ENCODE measurements around the gene CASP9.

CASP9 gene

DNA sequence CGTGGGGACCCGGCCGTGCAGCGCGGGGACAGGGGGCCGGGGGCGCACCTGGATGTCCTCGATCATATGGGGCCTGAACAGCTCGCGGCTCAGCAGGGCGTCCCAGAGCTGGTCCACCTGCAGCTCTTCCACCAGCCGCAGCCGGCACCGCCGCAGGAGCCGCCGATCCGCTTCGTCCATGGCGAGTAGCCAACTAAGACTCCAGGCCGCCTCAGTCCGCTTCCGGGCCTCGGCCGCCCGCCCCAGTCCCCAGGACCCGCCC is at the start of gene CASP9:
Gene CASP9, minus strand, starts transcription at position 195 of the 262 bp plus-strand sequence. Its CDS starts 15 bp downstream, at position 180.
- DNase-seq (ENCODE audit: low spot score) = no peak

DNA sequence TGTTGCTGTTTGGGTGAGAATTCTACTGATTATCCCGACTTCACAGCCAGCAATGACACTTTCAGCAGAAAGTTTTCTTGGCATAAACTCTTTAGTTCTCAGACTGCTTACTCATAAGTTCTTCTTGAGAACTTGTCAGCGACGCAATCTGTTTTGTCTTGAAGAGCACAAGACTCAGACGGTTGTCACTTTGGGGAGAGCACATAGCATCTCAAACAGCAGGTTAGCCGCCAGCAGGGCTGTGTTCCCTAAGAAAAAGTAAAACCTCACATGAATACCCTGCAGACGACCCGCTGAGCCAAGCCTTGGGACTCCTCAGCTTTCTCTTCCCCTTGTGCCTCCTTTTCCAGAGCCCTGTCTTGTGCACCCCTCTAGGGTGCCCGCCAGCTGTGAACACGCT is 49.5 kb upstream of the CASP9 start:
- no peak for DNase-seq (ENCODE audit: low spot score)

DNA sequence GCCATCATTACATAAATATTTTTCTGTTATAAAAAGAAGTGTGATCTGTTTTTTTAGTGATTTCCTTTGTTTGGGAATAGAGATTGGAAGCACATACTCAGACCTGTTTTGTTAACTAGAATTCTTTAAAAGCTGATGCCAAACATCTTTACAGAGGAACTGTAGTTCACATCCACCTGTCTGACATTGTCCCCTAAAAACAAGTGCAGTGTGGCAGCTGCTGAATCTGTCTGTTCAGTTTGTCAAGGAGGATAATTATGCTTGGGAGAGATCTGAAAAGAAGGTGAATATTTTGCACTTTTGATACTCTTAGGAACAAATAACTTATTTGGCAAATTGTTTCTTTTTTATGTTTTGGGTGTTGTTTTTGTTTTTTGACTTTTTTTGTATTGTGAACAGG is 47.3 kb upstream of the CASP9 start:
- DNase-seq (ENCODE audit: low spot score) = no peak

DNA sequence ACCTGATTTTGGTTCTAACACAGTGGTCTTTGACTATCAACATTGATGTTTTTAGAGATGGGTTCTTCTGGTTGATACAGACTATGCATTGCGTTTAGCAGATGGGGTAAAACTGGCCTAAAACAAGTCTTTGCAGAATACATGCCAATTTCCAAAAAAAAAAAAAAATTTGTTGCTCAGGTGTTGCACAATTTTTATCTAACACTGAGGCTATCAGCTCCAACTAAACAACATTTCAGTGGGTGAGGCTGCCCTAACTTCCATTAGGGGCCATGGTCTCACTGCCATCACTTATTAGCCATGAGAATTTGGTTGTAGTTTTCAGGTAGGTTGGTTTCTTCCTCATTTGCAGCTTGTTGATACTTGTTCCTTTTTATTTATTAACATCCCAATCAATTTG is 46.8 kb upstream of the CASP9 start:
- DNase-seq (ENCODE audit: low spot score) = no peak

DNA sequence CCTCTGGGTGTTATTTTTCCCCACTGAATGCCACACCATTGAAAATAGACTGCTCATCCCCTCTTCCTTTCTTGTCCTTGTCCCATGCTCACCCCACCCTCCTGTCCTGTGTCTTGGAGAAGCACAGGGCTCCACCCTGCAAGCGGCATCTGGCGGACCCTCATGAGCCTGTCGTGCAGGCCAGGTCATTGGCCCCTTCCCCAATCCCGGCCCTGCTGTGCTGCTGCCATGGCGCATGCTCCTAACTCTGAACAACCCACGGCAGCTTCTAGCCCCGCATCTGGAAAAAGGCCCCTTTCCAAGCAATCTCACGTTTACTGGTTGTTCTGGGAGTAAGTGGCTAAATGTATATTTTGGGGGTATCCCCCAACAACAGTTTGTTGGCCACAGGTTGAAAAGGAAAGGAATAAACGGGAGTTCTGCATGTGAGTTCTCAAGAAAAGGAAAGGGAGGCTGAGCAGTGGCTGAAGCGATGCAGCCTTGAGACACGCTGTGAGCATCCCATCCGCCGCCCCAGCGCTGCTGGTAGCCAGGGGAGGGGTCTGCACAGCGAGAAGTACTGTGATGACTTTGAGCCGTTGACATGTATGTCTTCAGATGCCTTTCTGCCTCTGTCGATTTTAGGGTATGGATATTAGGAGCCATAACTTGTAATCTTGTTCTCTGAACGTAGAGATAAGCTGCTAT is 44.5 kb upstream of the CASP9 start:
- DNase-seq (ENCODE audit: low spot score) = no peak

DNA sequence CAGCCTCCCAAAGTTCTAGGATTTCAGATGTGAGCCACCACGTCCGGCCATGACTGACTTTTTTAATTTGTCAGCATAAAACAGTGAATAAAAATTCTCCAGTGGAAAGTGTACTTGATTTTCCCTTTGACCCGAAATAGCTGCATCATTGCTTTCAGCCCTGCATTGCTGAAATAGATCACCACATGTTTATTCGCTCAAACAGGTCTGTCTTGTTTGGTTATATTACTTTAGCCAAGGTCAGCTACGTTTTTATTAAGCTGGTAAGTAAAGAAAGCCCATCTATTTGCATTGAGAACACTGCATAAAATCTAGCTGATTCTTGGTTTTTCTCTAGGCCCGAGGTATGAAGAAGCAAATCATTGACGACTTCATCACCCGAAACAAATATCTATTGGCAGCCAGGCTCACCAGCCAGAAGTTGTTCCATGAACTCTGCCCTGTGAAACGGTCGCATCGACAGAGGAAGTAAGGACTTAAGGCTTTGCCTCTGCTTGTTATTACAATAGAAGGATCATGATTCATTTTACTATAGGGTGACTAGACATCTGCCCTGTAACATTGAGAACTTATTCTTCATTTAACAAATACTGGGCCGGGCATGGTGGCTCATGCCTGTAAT is 35.3 kb upstream of the CASP9 start:
- no peak for DNase-seq (ENCODE audit: low spot score)

DNA sequence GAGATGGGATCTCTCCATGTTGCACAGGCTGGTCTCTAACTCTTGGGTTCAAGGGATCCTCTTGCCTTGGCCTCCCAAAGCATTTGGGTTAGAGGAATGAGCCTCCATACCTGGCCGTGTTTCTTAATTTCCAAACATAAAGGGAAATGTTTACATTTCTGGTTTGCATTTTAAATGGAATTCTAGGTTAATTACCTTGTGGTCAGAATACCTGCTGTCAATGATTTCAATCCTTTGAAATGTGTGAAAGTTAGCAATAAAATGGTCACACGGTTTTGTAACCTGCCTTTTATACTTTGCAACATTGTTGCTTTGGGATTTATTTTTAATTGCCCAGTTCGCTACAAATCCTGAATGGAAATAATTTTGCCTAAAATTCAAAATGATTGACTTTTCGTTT is 34.5 kb upstream of the CASP9 start:
- DNase-seq (ENCODE audit: low spot score) = no peak

DNA sequence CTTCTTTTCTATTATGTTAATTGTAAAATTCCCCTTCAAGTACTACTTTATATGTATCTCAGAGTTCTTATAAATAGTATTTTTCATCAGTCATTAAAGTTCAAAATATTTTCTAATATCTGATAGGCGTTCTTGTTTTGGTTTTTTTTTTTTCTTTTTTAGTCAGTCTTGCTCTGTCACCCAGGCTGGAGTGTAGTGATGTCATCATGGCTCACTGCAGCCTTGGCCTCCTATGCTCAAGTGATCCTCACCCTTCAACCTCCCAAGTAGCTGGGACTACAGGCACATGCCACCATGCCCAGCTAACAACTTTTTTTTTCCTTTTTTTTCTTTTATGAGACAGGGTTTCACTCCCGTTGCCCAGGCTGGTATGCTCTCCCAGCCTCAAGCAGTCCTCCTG is 33.6 kb upstream of the CASP9 start:
- DNase-seq (ENCODE audit: low spot score) = no peak

DNA sequence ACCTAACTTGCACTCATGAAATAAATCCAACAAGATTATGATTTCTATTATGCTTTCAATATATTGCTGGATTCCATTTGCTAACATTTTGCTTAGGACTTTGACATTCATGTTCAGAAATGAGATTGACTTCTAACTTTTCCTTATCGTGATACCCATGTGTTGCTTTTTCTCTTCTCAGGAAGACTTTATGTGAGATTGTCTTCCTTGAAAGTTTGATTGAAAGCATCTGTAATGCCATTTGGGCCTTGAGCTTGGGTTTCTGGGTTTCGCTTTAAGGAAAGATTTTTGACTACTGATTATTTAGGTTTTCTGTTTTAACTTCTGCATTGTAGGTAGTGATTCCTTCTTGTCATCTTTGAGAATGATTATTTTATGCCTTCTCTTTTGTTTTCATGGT is 33.0 kb upstream of the CASP9 start:
- no peak for DNase-seq (ENCODE audit: low spot score)

DNA sequence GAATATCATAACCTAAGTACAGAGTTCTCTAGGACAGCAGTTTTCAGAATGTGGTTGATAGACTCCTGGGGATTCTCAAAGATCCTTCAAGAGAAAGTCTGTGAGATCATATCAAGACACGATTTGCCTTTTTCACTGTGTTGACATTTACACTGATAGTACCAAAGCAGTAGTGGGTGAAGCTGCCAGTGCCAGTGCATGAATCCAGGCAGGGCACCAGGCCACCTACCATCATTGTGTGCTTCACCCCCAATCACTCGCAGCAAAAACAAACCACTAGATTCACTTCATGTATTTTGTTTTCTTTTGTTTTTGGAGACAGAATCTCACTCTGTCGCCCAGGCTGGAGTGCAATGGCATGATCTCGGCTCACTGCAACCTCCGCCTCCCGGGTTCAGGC is 26.6 kb upstream of the CASP9 start:
- DNase-seq (ENCODE audit: low spot score) = no peak

DNA sequence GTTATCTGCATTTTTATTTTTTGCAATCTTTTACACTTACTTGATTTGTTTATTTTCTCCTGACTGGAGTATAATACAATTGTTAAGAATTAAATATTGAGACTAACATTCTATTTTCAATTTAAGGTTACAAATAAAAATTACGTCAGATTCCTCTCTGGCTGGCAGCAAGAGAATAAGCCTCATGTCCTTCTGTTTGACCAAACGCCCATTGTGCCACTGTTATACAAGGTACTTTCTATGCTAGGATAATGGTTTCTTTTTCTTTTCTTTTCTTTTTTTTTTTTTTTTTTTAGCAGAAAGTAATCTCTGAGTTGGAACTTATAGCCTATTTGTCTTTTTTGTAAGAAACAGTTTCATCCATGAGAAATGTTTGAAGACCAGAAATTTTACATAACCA is 22.6 kb upstream of the CASP9 start:
- DNase-seq (ENCODE audit: low spot score) = no peak

DNA sequence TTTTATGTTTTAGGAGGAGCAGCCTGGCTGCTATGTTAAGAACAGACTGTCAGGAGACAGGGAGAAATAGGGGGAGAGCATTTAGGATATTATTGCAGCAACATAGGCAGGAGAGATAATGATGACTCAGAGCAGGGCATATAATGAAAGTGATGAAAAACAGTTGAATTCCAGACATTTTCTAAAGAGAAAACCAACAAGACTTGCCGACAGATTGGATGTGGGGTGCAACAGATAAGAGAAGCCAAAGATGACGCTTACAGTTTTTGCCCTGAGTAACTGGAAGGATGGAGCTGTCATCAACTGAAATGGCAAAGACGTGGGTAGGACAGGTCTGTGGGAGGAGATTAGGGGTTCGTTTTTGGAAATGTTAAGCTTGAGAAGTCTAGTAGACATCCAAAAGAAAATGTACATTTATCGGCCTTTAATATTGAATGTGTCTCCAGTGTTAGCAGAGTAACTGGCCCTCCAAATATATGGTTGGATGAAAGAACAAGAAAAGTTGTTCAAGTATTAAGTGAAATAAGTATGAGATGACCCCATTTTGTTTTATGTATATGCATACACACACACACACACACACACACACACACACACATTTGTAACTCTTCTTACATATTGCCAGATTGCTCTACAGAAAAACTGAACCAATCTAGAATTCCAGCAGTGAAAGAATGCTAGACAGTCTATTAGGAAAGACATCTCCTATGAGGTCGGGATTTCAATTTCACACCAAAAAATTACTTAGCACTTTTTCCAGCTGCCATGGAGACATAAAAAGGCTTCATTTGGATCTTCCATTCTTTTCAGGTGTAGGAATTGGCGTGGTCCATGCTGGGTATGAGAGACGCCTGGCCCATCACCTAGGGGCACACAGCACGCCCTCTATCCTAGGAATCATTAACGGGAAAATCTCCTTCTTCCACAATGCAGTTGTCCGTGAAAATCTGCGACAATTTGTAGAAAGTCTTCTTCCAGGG is 19.9 kb upstream of the CASP9 start:
- no peak for DNase-seq (ENCODE audit: low spot score)

DNA sequence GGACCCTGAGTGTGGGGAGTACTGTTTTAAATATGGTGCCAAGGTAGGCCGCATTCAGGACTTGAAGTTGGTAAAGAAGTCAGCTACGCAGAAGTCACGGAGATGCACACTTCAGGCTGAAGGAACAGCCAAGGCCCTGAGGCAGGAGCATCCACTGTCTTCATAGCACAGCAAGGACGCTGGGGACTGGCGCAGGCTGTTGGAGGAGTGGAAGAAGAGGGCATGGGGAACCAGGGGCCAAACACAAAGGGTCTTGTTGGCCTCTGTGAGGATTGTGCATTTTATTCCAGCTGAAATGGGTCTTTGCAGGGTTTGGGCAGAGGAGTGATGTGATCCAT is 19.2 kb upstream of the CASP9 start:
- DNase-seq (ENCODE audit: low spot score) = no peak

DNA sequence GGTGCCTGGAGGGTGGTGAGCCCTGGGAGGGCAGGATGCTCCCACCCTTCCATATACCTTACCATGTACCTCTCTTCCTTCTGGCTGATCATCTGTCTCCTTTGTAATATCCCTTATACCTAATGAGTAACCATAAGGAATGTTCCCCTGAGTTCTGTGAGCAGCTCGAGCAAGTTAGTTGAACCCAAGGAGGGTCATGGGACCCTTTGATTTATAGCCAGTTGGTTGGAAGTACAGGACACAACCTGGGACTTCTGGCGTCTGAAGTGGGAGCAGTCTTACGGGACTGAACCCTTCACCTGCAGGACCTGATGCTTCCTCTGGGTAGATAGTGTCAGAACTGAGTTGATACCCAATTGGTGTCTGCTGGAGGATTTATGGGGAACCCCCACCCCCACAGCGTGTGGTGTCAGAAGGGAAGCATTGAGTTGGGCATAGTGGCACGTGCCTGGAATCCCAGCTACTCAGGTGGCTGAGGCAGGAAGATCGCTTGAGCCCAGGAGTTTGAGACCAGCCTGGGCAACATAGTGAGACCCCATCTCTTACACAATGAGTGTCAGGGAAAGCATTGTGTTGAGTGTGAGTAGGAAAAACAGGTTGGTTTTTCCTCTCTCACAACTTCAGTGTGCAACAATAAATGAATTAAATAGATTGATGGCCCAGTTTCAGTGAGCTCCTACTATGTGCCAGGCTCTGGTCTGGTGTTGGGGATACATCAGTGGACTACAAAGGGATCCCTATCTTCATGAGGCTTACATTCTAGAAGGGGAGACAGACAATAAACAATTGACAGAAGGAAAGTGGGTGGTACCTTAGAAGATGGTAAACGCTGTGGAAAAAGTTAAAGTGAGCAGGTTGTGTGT is 18.6 kb upstream of the CASP9 start:
- DNase-seq (ENCODE audit: low spot score) = no peak

DNA sequence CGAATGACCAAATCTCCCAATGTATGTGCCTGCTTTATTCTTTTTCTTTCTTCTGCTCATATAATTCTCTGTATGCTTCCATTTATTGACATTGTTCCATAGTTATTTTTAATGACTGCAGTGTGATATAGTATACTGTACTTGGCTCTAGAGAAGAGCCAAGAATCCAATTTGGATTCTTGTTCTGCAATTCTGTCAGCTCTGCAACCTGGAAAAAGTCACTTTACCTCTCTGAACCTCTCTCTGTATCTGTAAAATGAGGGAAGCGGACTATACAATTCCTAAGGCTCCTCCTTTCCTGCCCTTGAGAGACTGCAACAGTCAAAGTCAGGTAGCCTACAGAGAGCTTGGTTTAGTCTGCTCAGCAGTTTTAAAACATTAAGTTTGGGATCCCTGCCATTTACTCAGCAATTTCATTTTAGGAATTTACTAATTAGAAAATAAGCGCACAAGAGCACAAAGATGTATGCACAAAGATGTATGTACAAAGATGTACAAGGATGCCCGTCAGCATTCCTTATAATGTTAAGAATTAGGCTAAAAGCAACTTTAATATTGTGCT is 17.3 kb upstream of the CASP9 start:
- DNase-seq (ENCODE audit: low spot score) = no peak

DNA sequence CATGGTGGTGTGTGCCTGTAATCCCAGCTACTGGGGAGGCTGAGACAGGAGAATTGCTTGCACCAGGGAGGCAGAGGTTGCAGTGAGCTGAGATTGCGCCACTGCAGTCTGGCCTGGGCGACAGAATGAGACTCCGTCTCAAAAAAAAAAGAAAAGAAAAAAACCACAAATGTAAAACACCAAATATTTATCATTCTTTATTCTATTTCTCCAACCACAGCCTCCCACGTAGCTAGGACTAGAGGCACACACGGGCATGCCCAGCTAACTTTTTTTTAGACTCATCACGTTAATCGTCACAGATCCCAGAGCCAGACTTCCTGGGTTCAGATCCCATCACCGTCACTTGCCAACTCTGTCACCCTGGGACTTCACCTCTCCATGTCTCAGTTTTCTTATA is 16.2 kb upstream of the CASP9 start:
- no peak for DNase-seq (ENCODE audit: low spot score)

DNA sequence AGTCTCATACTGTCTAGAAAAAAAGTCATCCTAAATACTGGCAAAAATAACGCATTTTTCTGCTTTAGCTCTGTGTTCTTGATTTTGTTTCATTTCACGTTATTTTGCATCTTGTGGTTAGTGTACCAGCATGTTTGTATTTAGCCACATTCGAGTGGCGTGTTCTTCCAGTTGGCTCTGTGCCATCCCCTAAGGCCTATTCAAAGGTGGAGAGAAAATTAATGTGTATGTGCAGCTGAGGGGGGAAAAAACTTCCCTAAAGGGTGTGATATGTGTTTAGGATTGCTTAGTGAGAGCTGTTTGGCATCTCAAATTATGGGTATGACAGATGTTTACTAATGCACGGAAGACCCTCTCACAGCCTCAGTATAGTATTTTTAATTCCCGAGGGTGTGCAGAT is 14.8 kb upstream of the CASP9 start:
- DNase-seq (ENCODE audit: low spot score) = no peak

DNA sequence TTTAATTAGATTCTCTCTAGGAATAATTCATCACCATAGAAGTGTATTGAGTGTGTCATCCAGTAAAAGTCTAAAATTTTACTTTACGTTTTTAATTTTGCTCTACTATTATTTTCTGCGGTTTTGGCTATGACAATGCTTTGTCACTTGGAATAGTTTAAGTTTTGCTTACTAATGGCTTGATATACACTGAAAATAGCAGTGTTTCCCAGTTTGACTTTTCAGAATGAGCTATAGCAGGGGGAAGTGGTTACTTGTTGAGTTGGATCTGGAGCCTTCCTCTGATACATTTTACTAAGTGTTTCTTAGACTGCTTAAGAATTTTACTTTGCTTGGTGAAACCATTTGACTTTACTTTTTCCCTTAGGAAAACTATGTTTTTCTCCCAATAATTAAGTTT is 7.7 kb upstream of the CASP9 start:
- no peak for DNase-seq (ENCODE audit: low spot score)

DNA sequence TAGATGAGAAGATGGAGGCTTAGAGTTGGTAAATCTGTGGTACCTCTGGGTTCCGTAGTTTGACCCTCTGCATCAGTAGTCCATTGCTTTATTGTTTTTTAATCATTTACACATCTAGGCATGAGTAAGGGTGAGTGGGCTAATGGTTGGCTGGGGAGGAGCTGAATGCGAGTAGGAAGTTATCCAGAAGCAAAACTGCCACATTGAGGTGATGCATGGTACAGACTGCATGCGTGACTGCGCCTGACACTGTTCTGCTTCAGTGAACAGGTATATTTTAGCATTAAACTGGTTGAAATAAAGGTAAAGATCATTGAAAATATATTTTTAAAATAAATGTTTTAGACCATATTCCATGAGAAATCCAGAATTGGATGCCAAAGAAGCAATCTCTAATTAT is 7.0 kb upstream of the CASP9 start:
- DNase-seq (ENCODE audit: low spot score) = no peak

DNA sequence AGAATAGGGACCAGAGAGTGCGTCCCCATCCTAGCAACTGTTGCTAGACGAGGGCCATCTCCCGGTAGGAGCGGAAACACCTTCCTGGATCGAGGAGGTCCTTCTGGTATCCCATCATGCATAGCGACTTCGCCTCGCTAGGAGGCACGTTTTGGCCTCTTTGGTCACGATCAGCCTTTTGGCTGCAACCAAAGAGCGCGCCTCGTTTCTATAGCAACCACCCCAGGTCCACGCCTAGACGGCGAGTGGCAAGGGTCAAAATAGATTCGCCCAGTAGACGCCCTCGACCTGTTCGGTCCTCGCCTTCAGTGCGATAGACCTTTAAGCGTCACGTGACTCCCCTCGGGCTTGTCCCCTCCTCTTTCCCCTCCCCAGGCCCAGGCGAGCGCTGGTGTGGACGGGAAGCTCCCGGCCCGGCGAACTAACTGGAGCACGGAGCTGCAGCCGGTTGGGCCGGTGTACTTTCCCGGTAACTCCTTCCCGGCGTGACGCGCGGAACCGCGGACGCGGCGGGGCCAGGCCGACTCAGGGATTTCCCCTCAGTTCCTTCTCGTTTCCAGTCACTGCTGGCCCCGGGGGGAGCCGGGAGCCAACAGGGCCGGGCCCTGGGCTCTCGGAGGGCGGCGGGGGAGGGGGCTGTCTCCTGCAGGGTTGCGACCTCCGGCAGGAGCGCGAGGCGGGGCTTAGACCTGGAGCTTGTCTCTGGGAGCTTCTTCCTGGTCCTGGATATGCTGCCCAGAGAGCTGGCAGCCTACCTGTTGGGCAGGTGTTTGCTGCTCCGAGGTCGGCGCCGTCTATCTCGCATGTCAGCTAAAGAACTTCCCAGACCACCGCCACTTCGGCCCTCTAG is 2.7 kb upstream of the CASP9 start, which contains the start of gene DNAJC16:
Gene DNAJC16, plus strand, starts transcription at position 359 of the 850 bp plus-strand sequence. CDS start 2,258 bp downstream, outside the sequence.
- peak; percentile 99 for DNase-seq (ENCODE audit: low spot score)

DNA sequence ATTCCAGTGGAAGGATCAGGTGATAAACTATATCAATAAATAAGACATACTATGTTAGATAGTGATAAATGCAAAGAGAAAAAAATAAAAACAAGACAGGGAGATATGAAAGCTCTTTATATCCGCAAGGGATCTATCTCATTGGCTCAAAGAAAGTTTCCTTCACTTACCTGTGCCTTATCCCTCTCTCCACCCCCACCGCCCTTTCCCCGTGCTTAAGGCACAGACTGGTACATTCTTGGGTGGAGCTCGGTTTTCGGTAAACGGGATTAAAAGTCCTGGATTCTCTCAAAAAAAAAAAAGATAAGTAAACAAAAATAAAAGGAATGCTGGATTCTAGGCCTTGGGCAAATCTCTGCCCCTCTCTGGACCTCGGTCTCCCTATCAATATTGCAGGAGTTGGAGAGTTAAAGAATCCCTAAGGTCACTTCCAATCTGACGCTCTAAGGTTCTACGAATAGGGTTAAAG is 2.0 kb upstream of the CASP9 start:
- no peak for DNase-seq (ENCODE audit: low spot score)
